ENCODE measurements around the gene TECPR1. TPM values are rescaled to one million over a fixed set of nuclear protein-coding genes. Genes with fewer than 3 reads are reported as not detected.

The TECPR1 gene
- polyA plus RNA-seq, 1 experiment = 2.7 TPM

DNA sequence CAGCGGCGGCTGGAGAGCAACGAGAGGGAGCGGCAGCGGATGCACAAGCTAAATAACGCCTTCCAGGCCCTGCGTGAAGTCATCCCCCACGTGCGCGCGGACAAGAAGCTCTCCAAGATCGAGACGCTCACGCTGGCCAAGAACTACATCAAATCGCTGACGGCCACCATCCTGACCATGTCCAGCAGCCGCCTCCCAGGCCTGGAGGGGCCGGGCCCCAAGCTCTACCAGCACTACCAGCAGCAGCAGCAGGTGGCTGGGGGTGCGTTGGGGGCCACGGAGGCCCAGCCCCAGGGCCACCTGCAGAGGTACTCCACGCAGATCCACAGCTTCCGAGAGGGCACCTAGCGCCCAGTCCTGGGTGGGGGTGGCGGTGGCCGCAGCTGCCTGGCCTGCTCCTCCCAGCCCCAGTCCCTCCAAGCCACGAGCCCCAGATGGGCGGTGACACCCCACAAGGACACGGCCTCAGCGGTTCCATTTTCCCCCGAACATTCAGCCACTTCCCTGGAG is 39.4 kb downstream of the TECPR1 start:
- Histone ChIP-seq H3K4me3 (ENCODE audit: low read depth, low read length) (no peak overlapping the region), H3K27me3 (ENCODE audit: control insufficient read depth, insufficient read depth, low read length) (no peaks in the 10 kb centered on the region), H3K36me3 (ENCODE audit: control insufficient read depth, insufficient read depth, low read length) (peaks cover 4% of the 10 kb centered on the region; the same call in 1 of the 2 replicates)
- no peak for DNase-seq (ENCODE audit: low read depth)
- ChIA-PET POLR2A (no interaction called here), CTCF (no interaction called here)
- TF ChIP-seq, protein P1, sequence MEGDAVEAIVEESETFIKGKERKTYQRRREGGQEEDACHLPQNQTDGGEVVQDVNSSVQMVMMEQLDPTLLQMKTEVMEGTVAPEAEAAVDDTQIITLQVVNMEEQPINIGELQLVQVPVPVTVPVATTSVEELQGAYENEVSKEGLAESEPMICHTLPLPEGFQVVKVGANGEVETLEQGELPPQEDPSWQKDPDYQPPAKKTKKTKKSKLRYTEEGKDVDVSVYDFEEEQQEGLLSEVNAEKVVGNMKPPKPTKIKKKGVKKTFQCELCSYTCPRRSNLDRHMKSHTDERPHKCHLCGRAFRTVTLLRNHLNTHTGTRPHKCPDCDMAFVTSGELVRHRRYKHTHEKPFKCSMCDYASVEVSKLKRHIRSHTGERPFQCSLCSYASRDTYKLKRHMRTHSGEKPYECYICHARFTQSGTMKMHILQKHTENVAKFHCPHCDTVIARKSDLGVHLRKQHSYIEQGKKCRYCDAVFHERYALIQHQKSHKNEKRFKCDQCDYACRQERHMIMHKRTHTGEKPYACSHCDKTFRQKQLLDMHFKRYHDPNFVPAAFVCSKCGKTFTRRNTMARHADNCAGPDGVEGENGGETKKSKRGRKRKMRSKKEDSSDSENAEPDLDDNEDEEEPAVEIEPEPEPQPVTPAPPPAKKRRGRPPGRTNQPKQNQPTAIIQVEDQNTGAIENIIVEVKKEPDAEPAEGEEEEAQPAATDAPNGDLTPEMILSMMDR (IDR thresholded peaks at IDR 0.05; ENCODE audit: insufficient read depth, low read depth, low read length) = no peak

GRCh38 chr7:98211676-98212531 is 40.1 kb downstream of the TECPR1 start:
- TF ChIP-seq, protein P1 (IDR thresholded peaks at IDR 0.05; ENCODE audit: insufficient read depth, low read depth, low read length) = no peak
- Histone ChIP-seq H3K27me3 (ENCODE audit: control insufficient read depth, insufficient read depth, low read length) (no peaks in the 10 kb centered on the region), H3K4me3 (ENCODE audit: low read depth, low read length) (no peak overlapping the region; the same call in 1 of the 2 replicates), H3K36me3 (ENCODE audit: control insufficient read depth, insufficient read depth, low read length) (peaks cover 4% of the 10 kb centered on the region)
- no peak for DNase-seq (ENCODE audit: low read depth)
- CTCF ChIA-PET = no interaction called here
- POLR2A ChIA-PET = no interaction called here

DNA sequence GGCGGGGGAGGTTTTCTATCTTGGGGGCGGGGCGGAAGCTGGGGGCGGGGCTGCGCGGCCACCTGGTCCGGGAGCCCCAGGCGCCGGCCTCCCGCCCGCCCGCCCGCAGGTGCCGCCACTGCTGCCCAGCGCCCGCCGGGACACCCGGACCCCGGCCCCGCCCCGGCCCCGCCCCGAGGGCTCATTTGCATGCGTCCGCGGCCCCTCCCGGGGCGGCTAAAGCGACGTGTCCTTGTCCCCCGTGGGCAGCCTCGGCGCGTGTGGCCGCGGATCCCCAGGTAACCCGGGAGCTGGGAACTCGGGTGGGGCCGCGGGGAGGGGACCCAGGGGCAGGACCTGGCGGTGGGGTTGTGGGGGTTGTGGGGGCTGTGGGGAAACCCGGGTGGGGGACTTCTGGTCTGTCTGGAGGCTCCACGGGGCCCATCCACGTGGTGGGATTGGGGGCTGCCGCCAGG is 40.8 kb downstream of the TECPR1 start, which contains the start of gene BHLHA15:
Gene BHLHA15 (plus strand): TSS at position 219 of the 455 bp plus-strand sequence. CDS start 871 bp downstream, outside the sequence.
- TF ChIP-seq, protein P1 (IDR thresholded peaks at IDR 0.05; ENCODE audit: insufficient read depth, low read depth, low read length) = no peak
- peak within 1 kb of the TSS; percentile 46 for H3K4me3 ChIP-seq (ENCODE audit: low read depth, low read length)
- peaks cover 7% of the 10 kb centered on the region for H3K36me3 ChIP-seq (ENCODE audit: control insufficient read depth, insufficient read depth, low read length)
- ChIA-PET CTCF (no interaction called here), POLR2A (no interaction called here)
- DNase-seq (ENCODE audit: low read depth) = no peak
- no peaks in the 10 kb centered on the region for H3K27me3 ChIP-seq (ENCODE audit: control insufficient read depth, insufficient read depth, low read length)

DNA sequence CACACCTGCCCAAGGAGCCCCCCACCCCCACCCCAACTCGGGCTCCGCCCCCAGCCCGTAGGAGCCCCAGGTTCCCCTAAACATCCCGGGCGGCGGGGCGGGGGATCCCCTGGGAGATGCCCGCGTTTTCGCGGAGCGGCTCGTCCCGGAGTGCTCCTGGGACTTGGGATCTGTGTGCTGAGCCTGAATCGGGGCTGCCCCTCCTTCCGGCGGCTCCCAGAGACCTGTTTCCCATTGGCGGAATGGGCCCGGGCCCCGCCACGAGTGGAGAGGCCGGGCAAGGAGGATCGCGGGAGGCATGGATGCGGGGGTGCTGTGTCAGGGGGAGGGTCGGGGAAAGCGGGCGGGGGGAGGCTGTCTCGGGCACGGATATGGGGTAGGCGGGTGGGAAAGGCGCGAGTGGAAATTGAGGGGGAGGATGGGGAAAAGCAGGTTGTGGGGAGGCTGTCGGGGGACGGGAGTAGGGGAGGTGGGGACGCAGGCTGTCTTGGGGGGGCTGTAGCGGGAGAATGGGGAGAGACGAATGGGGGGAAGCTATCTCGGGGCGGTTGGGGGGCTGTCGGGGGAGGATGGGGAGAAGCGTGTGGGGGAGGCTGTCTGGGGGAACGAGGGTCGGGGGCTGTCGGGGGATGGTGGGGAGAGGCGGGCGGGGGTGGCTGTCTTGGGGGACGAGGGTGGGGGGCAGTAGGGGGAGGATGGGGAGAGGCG is 41.4 kb downstream of the TECPR1 start:
- peaks cover 3% of the 10 kb centered on the region; the same call in 1 of the 2 replicates for H3K36me3 ChIP-seq (ENCODE audit: control insufficient read depth, insufficient read depth, low read length)
- H3K4me3 ChIP-seq (ENCODE audit: low read depth, low read length) = peak overlapping the region; percentile 46
- no peak for DNase-seq (ENCODE audit: low read depth)
- no peaks in the 10 kb centered on the region for H3K27me3 ChIP-seq (ENCODE audit: control insufficient read depth, insufficient read depth, low read length)
- POLR2A ChIA-PET = no interaction called here
- CTCF ChIA-PET = no interaction called here
- TF ChIP-seq, protein P1 (IDR thresholded peaks at IDR 0.05; ENCODE audit: insufficient read depth, low read depth, low read length) = no peak
